ENCODE data around the gene NDST4. TPM values are rescaled to one million over a fixed set of nuclear protein-coding genes. Genes with fewer than 3 reads are reported as not detected.

Gene NDST4
- total RNA-seq, 1 experiment from 2014 or later, result not detected

GRCh38 chr4:114860786-114861185, 252.6 kb downstream of the NDST4 start:
- Histone ChIP-seq H3K79me1 (ENCODE audit: insufficient read depth, low read depth, low read length, poor library complexity, severe bottlenecking) (no peaks in the 10 kb centered on the region), H4K91ac (ENCODE audit: insufficient read length, low read depth, low read length) (no peak overlapping the region), H3K4ac (ENCODE audit: low read depth, low read length) (no peak overlapping the region), H3K27ac (ENCODE audit: insufficient read length, low read depth, low read length) (no peak overlapping the region), H3K14ac (ENCODE audit: insufficient read depth, low read length) (no peak overlapping the region), H2BK12ac (ENCODE audit: insufficient read length, low read depth, low read length) (no peak overlapping the region), H3T11ph (ENCODE audit: low read length) (no peak overlapping the region), H4K5ac (ENCODE audit: insufficient read length, low read depth, low read length) (no peak overlapping the region), H4K20me1 (ENCODE audit: control insufficient read depth, insufficient read depth, insufficient read length) (no peaks in the 10 kb centered on the region), H2BK5ac (ENCODE audit: insufficient read length, low read length) (no peak overlapping the region), H3K4me1 (ENCODE audit: insufficient read depth, low read length) (no peaks in the 10 kb centered on the region), H3K79me2 (ENCODE audit: insufficient read depth, low read length) (no peaks in the 10 kb centered on the region), H3K9me3 (ENCODE audit: control insufficient read depth, low read depth, low read length) (no peaks in the 10 kb centered on the region), H3K23ac (ENCODE audit: insufficient read length, low read depth, low read length) (no peak overlapping the region), H3K9ac (ENCODE audit: extremely low read depth, insufficient read length, low read length) (no peak overlapping the region), H2AFZ (ENCODE audit: low read length) (no peak overlapping the region), H2BK120ac (ENCODE audit: low read depth, low read length, poor library complexity, severe bottlenecking) (no peak overlapping the region), H3K4me2 (ENCODE audit: insufficient read depth, insufficient read length, low read length) (no peak overlapping the region), H3K18ac (ENCODE audit: insufficient read length, low read depth, low read length) (no peak overlapping the region), H3K56ac (ENCODE audit: insufficient read length, low read depth, low read length) (no peak overlapping the region), H2AK5ac (ENCODE audit: insufficient read length, low read length) (no peak overlapping the region), H3K27me3 (ENCODE audit: insufficient read depth, low read length) (no peaks in the 10 kb centered on the region), H4K8ac (replicated peaks; ENCODE audit: insufficient read length, low read depth, low read length) (no peak overlapping the region), H2BK15ac (ENCODE audit: low read depth, low read length) (no peak overlapping the region), H3K23me2 (ENCODE audit: insufficient read length, low read depth, low read length, poor library complexity, severe bottlenecking) (no peaks in the 10 kb centered on the region), H2BK20ac (ENCODE audit: low read depth, low read length, poor library complexity, severe bottlenecking) (no peak overlapping the region)
- Mint-ChIP-seq H3K27me3 (ENCODE audit: low read depth) (no peaks in the 10 kb centered on the region), H3K4me3 (no peak overlapping the region), H3K4me1 (peaks cover 0 to 3% of the 10 kb centered on the region in 2 experiments; a peak in 1 of 4 replicates), H3K9me3 (no peaks in the 10 kb centered on the region), H3K36me3 (ENCODE audit: insufficient read depth in 1 of 3, low read depth in 3 of 3) (no peaks in the 10 kb centered on the region), H3K27ac (no peak overlapping the region)
- DNase-seq, result no peak
- TF ChIP-seq CTCF (conservative IDR thresholded peaks at IDR 0.05), result no peak
- WGBS (ENCODE audit: extremely low coverage, insufficient read length, low lambda C conversion rate), result no CpG with 5 or more reads among the region's 1 CpG

All from H9 (cell line).